Measurements from ENCODE around the gene FBXO10. TPM values are rescaled to one million over a fixed set of nuclear protein-coding genes. Genes with fewer than 3 reads are reported as not detected.

The FBXO10 gene
- total RNA-seq, 4 donors from 2014 or later: 4.5 to 5.7 (median 5.6) TPM

- TF ChIP-seq CTCF (IDR thresholded peaks at IDR 0.05; ENCODE audit: low read depth): no peak
Measured at GRCh38 chr9:37621273-37622121, 45.3 kb upstream of the FBXO10 start.

GRCh38 chr9:37620396-37620795 lies 44.2 kb upstream of the FBXO10 start:
- TF ChIP-seq CTCF (IDR thresholded peaks at IDR 0.05; ENCODE audit: low read depth): no peak

- TF ChIP-seq CTCF (IDR thresholded peaks at IDR 0.05; ENCODE audit: low read depth): no peak
Measured at GRCh38 chr9:37619806-37620205, 43.6 kb upstream of the FBXO10 start.

GRCh38 chr9:37618817-37619216 lies 42.6 kb upstream of the FBXO10 start:
- TF ChIP-seq CTCF (IDR thresholded peaks at IDR 0.05; ENCODE audit: low read depth): no peak

GRCh38 chr9:37617832-37618231 lies 41.7 kb upstream of the FBXO10 start:
- no peak for TF ChIP-seq CTCF (IDR thresholded peaks at IDR 0.05; ENCODE audit: low read depth)

GRCh38 chr9:37617161-37617560 lies 41.0 kb upstream of the FBXO10 start:
- TF ChIP-seq CTCF (IDR thresholded peaks at IDR 0.05; ENCODE audit: low read depth): no peak

- TF ChIP-seq CTCF (IDR thresholded peaks at IDR 0.05; ENCODE audit: low read depth): no peak
Measured at GRCh38 chr9:37611961-37612360, 35.8 kb upstream of the FBXO10 start.

All from subcutaneous adipose tissue (tissue), 4 donors.